ENCODE results near the gene BRINP3. TPM values are rescaled to one million over a fixed set of nuclear protein-coding genes. Genes with fewer than 3 reads are reported as not detected.

Gene BRINP3
- total RNA-seq, 1 donor from 2014 or later: not detected

GRCh38 chr1:190478149-190479049 lies 735 bp upstream of the BRINP3 start:
- Histone ChIP-seq H3K27me3 (ENCODE audit: control insufficient read depth, insufficient read depth, low read length) (peaks cover 16% of the 10 kb centered on the region), H3K36me3 (ENCODE audit: control insufficient read depth, insufficient read depth, low read length) (no peaks in the 10 kb centered on the region), H3K4me3 (ENCODE audit: low read depth, low read length) (peak overlapping the region; percentile 21)
- TF ChIP-seq CTCF (IDR thresholded peaks at IDR 0.05; ENCODE audit: insufficient read depth, low read length, severe bottlenecking): no peak
- FAIRE-seq: no peak
- peak; percentile 52 for DNase-seq (ENCODE audit: low read depth)

- DNase-seq (ENCODE audit: low read depth) (no peak), FAIRE-seq (no peak)
- Histone ChIP-seq H3K27me3 (ENCODE audit: control insufficient read depth, insufficient read depth, low read length) (peaks cover 16% of the 10 kb centered on the region), H3K36me3 (ENCODE audit: control insufficient read depth, insufficient read depth, low read length) (no peaks in the 10 kb centered on the region), H3K4me3 (ENCODE audit: low read depth, low read length) (no peak overlapping the region)
- TF ChIP-seq CTCF (IDR thresholded peaks at IDR 0.05; ENCODE audit: insufficient read depth, low read length, severe bottlenecking): no peak
These were observed 858 bp downstream of the BRINP3 start for GRCh38 chr1:190476806-190477205.

GRCh38 chr1:190476321-190476720 lies 1.3 kb downstream of the BRINP3 start:
- Histone ChIP-seq H3K4me3 (ENCODE audit: low read depth, low read length) (no peak overlapping the region), H3K36me3 (ENCODE audit: control insufficient read depth, insufficient read depth, low read length) (no peaks in the 10 kb centered on the region), H3K27me3 (ENCODE audit: control insufficient read depth, insufficient read depth, low read length) (peaks cover 16% of the 10 kb centered on the region)
- no peak for DNase-seq (ENCODE audit: low read depth)
- no peak for TF ChIP-seq CTCF (IDR thresholded peaks at IDR 0.05; ENCODE audit: insufficient read depth, low read length, severe bottlenecking)
- FAIRE-seq: no peak

GRCh38 chr1:190475421-190476141 lies 2.1 kb downstream of the BRINP3 start:
- DNase-seq (ENCODE audit: low read depth) (no peak), FAIRE-seq (no peak)
- Histone ChIP-seq H3K36me3 (ENCODE audit: control insufficient read depth, insufficient read depth, low read length) (no peaks in the 10 kb centered on the region), H3K27me3 (ENCODE audit: control insufficient read depth, insufficient read depth, low read length) (peaks cover 16% of the 10 kb centered on the region), H3K4me3 (ENCODE audit: low read depth, low read length) (no peak overlapping the region)
- no peak for TF ChIP-seq CTCF (IDR thresholded peaks at IDR 0.05; ENCODE audit: insufficient read depth, low read length, severe bottlenecking)

- Histone ChIP-seq H3K27me3 (ENCODE audit: control insufficient read depth, insufficient read depth, low read length) (peaks cover 16% of the 10 kb centered on the region), H3K4me3 (ENCODE audit: low read depth, low read length) (no peak overlapping the region), H3K36me3 (ENCODE audit: control insufficient read depth, insufficient read depth, low read length) (no peaks in the 10 kb centered on the region)
- TF ChIP-seq CTCF (IDR thresholded peaks at IDR 0.05; ENCODE audit: insufficient read depth, low read length, severe bottlenecking): no peak
- FAIRE-seq (no peak), DNase-seq (ENCODE audit: low read depth) (no peak)
These were observed 2.9 kb downstream of the BRINP3 start for GRCh38 chr1:190474650-190475211.
